MCF 10A (cell line): ENCODE data around the gene COPS9. TPM values are rescaled to one million over a fixed set of nuclear protein-coding genes. Genes with fewer than 3 reads are reported as not detected.

Source experiments
- BruUV-seq: library from RNA; stranded (reverse); fragments of 400-500 nt; replicated peaks from 2 replicates; lab custom pipeline; 2021; lab: Mats Ljungman, UMichigan
- CTCF ChIA-PET: fragments of 300-600 bp; sonication (Branson Sonifier 250); formaldehyde crosslinking; extraction: SDS; loops from one replicate; lab custom pipeline; 2021; ENCODE audit warnings: antibody characterized with exemption, inconsistent platforms; lab: Yijun Ruan, JAX
- POLR2A ChIA-PET: fragments of 300-600, 350-650 bp; sonication (Branson Sonifier 250); formaldehyde crosslinking; extraction: SDS; loops from one replicate; lab custom pipeline; 2020; ENCODE audit warnings: antibody characterized with exemption, inconsistent platforms; lab: Yijun Ruan, JAX
- DNase-seq: peaks from one replicate; pipeline ENCODE4 v3.0.0-alpha.2; 2018; ENCODE audit not compliant: unreplicated experiment
- H3K27ac Mint-ChIP-seq: one replicate; pipeline ENCODE4 v1.8.0; 2022; ENCODE audit warnings: mild to moderate bottlenecking, low read depth, mixed read lengths; ENCODE audit not compliant: unreplicated experiment
- H3K27me3 Mint-ChIP-seq: one replicate; pipeline ENCODE4 v1.8.0; 2022; ENCODE audit warnings: mixed read lengths; ENCODE audit not compliant: insufficient read depth, unreplicated experiment
- H3K36me3 Mint-ChIP-seq: one replicate; pipeline ENCODE4 v1.8.0; 2022; ENCODE audit warnings: mild to moderate bottlenecking, moderate library complexity, mixed read lengths; ENCODE audit not compliant: insufficient read depth, unreplicated experiment
- H3K4me1 Mint-ChIP-seq: one replicate; pipeline ENCODE4 v1.8.0; 2022; ENCODE audit warnings: mixed read lengths; ENCODE audit not compliant: insufficient read depth, unreplicated experiment
- H3K4me3 Mint-ChIP-seq: one replicate; pipeline ENCODE4 v1.8.0; 2022; ENCODE audit warnings: mild to moderate bottlenecking, moderate library complexity, mixed read lengths; ENCODE audit not compliant: unreplicated experiment
- H3K9me3 Mint-ChIP-seq: one replicate; pipeline ENCODE4 v1.8.0; 2022; ENCODE audit warnings: mixed read lengths; ENCODE audit not compliant: unreplicated experiment
- intact Hi-C: fragments of 100-400 bp; cut with micrococcal nuclease; formaldehyde crosslinking; loops from 2 replicates; pipeline ENCODE4 v1.14.1; 2022
- total RNA-seq: library from RNA; stranded (reverse); gene quantifications from 2 replicates; pipeline ENCODE4 v1.2.3, GENCODE V29; 2022
- TF ChIP-seq, protein P1 (sequence below): fragments of 200-600 bp; IDR thresholded peaks from one replicate; pipeline ENCODE4 v1.8.0; 2022; ENCODE audit warnings: antibody characterized with exemption, mild to moderate bottlenecking; ENCODE audit not compliant: unreplicated experiment

Gene COPS9
- total RNA-seq, 1 experiment from 2014 or later, result 146 TPM

DNA sequence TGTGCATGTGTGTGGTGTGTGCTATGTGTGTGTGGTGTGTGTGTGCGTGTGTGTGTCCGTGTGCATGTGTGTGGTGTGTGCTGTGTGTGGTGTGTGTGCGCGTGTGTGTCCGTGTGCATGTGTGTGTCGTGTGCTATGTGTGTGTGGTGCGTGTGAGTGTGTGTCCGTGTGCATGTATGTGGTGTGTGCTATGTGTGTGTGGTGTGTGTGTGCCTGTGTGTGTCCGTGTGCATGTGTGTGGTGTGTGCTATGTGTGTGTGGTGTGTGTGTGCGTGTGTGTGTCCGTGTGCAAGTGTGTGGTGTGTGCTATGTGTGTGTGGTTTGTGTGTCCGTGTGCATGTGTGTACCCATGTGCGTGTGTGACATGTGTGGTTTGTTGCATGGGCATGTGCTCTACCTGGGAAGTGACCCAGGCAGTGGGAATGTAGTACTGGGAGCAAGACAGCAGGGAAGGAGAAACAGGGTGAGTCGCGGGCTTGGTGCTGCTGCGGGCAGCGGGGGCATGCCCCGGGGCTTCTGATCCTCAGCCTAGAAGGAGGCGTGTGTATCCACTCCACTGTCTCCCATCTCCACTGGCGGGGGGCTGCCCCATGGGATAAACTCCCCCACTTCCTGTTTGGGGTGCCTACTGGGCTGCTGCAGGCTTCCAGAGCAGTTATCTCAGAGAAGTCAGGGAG, 11.9 kb upstream of the COPS9 start:
- TF ChIP-seq, protein P1, sequence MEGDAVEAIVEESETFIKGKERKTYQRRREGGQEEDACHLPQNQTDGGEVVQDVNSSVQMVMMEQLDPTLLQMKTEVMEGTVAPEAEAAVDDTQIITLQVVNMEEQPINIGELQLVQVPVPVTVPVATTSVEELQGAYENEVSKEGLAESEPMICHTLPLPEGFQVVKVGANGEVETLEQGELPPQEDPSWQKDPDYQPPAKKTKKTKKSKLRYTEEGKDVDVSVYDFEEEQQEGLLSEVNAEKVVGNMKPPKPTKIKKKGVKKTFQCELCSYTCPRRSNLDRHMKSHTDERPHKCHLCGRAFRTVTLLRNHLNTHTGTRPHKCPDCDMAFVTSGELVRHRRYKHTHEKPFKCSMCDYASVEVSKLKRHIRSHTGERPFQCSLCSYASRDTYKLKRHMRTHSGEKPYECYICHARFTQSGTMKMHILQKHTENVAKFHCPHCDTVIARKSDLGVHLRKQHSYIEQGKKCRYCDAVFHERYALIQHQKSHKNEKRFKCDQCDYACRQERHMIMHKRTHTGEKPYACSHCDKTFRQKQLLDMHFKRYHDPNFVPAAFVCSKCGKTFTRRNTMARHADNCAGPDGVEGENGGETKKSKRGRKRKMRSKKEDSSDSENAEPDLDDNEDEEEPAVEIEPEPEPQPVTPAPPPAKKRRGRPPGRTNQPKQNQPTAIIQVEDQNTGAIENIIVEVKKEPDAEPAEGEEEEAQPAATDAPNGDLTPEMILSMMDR, result no peak
- no peaks in the 10 kb centered on the region for H3K4me1 Mint-ChIP-seq
- POLR2A ChIA-PET, result no interaction called here
- H3K9me3 Mint-ChIP-seq, result peaks cover 10% of the 10 kb centered on the region
- no TSS peak for BruUV-seq
- H3K27me3 Mint-ChIP-seq, result peaks cover 23% of the 10 kb centered on the region
- no peak for DNase-seq
- intact Hi-C loops, result no loop called here
- no peak overlapping the region for H3K27ac Mint-ChIP-seq
- no peak overlapping the region for H3K4me3 Mint-ChIP-seq
- H3K36me3 Mint-ChIP-seq, result no peaks in the 10 kb centered on the region
- CTCF ChIA-PET, result no interaction called here

DNA sequence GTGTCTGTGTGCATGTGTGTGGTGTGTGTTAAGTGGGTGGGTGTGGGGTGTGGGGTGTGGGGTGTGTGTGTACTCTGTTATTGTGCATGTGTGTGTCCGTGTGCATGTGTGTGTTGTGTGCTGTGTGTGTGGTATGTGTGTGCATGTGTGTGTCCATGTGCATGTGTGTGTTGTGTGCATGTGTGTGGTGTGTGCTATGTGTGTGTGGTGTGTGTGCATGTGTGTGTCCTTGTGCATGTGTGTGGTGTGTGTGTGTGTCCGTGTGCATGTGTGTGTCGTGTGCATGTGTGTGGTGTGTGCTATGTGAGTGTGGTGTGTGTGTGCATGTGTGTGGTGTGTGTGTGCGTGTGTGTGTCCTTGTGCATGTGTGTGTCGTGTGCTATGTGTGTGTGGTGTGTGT, 11.3 kb upstream of the COPS9 start:
- BruUV-seq, result no TSS peak
- TF ChIP-seq, protein P1, result no peak
- DNase-seq, result no peak
- H3K27ac Mint-ChIP-seq, result no peak overlapping the region
- H3K27me3 Mint-ChIP-seq, result peaks cover 23% of the 10 kb centered on the region
- POLR2A ChIA-PET, result no interaction called here
- H3K4me3 Mint-ChIP-seq, result no peak overlapping the region
- H3K4me1 Mint-ChIP-seq, result no peaks in the 10 kb centered on the region
- intact Hi-C loops, result no loop called here
- CTCF ChIA-PET, result no interaction called here
- no peaks in the 10 kb centered on the region for H3K36me3 Mint-ChIP-seq
- peaks cover 6% of the 10 kb centered on the region for H3K9me3 Mint-ChIP-seq

DNA sequence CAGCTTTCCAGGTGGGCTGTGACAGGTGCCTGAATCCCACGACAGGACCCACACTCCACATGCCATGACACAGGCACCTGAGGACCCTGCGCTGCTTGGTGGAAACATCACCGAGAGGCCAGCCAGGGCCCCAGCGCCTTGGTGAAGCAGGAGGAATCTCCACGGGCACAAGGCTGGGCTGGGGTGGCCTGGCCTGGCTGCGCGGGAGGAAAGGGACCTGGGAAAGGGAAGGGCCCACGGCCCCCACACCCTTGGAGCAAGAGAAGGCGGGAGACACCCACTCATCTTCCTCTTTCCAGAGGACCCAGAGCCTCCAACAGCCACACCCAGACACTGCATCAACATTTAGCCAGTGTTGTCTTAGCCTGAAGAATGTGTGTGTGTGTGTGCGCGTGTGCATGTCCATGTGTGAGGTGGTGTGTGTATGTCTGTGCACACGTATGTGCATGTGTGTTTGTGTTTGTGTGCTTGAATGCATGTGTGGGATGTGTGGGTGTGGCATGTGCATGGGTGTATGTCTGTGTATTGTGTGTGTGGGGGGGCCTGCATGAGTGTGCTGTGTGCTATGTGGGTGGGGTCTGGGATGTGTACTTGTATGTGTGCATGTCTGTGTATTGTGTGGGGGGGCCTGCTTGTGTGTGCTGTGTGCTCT, 10.6 kb upstream of the COPS9 start:
- Mint-ChIP-seq H3K4me1 (no peaks in the 10 kb centered on the region), H3K4me3 (no peak overlapping the region), H3K27ac (no peak overlapping the region), H3K27me3 (peaks cover 23% of the 10 kb centered on the region), H3K9me3 (peaks cover 6% of the 10 kb centered on the region), H3K36me3 (no peaks in the 10 kb centered on the region)
- ChIA-PET CTCF (interaction anchor here (0.6 to 9.5 kb wide), 2 partner anchors 87 to 720 kb away, joined by 3 to 201 read pairs; no protein-coding TSS in a partner anchor), POLR2A (no interaction called here)
- intact Hi-C loops, result no loop called here
- no peak for DNase-seq
- no TSS peak for BruUV-seq
- TF ChIP-seq, protein P1, result no peak

DNA sequence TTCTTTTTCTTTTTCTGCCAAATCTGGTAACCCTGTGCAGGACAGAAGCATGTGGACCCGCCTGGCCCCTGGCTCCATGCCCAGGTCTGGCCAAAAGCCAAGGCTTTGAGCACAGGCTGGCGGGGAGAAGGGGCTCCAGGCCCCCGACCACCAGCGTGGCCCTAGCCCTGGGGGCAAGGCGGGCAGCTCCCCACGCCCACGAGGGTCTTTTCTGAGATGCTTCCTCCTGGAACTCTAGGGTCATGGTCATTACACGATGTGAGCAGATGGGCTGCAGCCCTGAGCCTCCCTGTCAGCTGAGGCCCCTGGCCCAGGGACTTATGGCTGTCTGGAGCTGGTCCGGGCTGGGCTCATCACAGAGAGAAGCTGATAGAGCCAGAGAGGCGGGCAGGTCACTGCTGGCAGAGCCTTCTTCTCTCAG, 10.0 kb upstream of the COPS9 start:
- Mint-ChIP-seq H3K4me1 (no peaks in the 10 kb centered on the region), H3K4me3 (no peak overlapping the region), H3K36me3 (no peaks in the 10 kb centered on the region), H3K27me3 (peaks cover 23% of the 10 kb centered on the region), H3K9me3 (peaks cover 6% of the 10 kb centered on the region), H3K27ac (no peak overlapping the region)
- DNase-seq, result no peak
- ChIA-PET CTCF (interaction anchor here (0.6 to 9.5 kb wide), 3 partner anchors 87 to 721 kb away, joined by 3 to 201 read pairs (median 3); no protein-coding TSS in a partner anchor), POLR2A (no interaction called here)
- intact Hi-C loops, result no loop called here
- TF ChIP-seq, protein P1, result no peak
- no TSS peak for BruUV-seq
